Lung (tissue), 12 donors: ENCODE data around the gene EXOC3L2. TPM values are rescaled to one million over a fixed set of nuclear protein-coding genes. Genes with fewer than 3 reads are reported as not detected.

Experiments used
- ATAC-seq: fragments of 200-7000 bp; cut with Tn5 transposase; one replicate; pipeline ENCODE4 v1.9.1; 2020; ENCODE audit warnings: moderate number of reproducible peaks; ENCODE audit not compliant: insufficient read depth, low FRiP score
- DNase-seq, 3 donors: peaks; one replicate each; pipeline ENCODE4 v3.0.0-alpha.2; 2013 to 2017
- H3K27ac ChIP-seq, 2 donors: one replicate each; pipeline ENCODE4 v1.5.1; 2013; ENCODE audit warnings: mild to moderate bottlenecking in 2 of 2, moderate library complexity in 2 of 2, control low read depth in 1 of 2, inconsistent platforms in 1 of 2, low read depth in 1 of 2, low read length in 1 of 2
- H3K27me3 ChIP-seq, 3 donors: one replicate each; pipeline ENCODE4 v1.5.1; 2013; ENCODE audit warnings: low read length in 2 of 3; ENCODE audit not compliant: control insufficient read depth in 3 of 3, insufficient read depth in 3 of 3
- H3K36me3 ChIP-seq, 4 donors: one replicate each; pipeline ENCODE4 v1.5.1; 2013; ENCODE audit warnings: low read length in 4 of 4, mild to moderate bottlenecking in 1 of 4, moderate library complexity in 1 of 4; ENCODE audit not compliant: control insufficient read depth in 4 of 4, insufficient read depth in 4 of 4
- H3K4me1 ChIP-seq, 5 donors: one replicate each; pipeline ENCODE4 v1.5.1; 2013; ENCODE audit warnings: low read length in 5 of 5, mild to moderate bottlenecking in 2 of 5, moderate library complexity in 1 of 5; ENCODE audit not compliant: control insufficient read depth in 5 of 5, insufficient read depth in 5 of 5
- H3K4me3 ChIP-seq: one replicate; pipeline ENCODE4 v1.5.1; 2013; ENCODE audit warnings: mild to moderate bottlenecking, control low read depth, moderate library complexity
- H3K9ac ChIP-seq, 2 donors: one replicate each; pipeline ENCODE4 v1.5.1; 2013; ENCODE audit warnings: low read length in 2 of 2, control low read depth in 1 of 2; ENCODE audit not compliant: insufficient read depth in 1 of 2
- H3K9me3 ChIP-seq, 4 donors: one replicate each; pipeline ENCODE4 v1.5.1; 2013; ENCODE audit warnings: low read length in 3 of 4, mild to moderate bottlenecking in 1 of 4, moderate library complexity in 1 of 4; ENCODE audit not compliant: control insufficient read depth in 4 of 4, insufficient read depth in 3 of 4
- CTCF ChIP-seq: IDR thresholded peaks from 2 replicates; pipeline ENCODE4 v1.5.1; 2012; ENCODE audit warnings: mild to moderate bottlenecking; ENCODE audit errors: control extremely low read depth, extremely low read depth
- WGBS, 2 donors: extraction: QIAGEN DNeasy Blood & Tissue Kit; methylation state at CpG; one replicate each; pipeline ENCODE4 v1.1.7; 2013; 5-methylcytosine and 5-hydroxymethylcytosine counted together
- polyA plus RNA-seq, 2 donors: library from polyadenylated mRNA; stranded (reverse); fragments of 200-250 nt; gene quantifications; one replicate each; pipeline ENCODE4 v1.2.1, GENCODE V29; 2013
- total RNA-seq, 2 donors: library from RNA; depleted of rRNA in 1 of 2; stranded (reverse); fragments of >200 nt in 1 of 2; gene quantifications; one replicate each; pipeline ENCODE4 v1.2.1, GENCODE V29; 2014 to 2021
- donor health status: control.
- donor health status: control.
- donor health status: Bipolar disorder and iron deficiency.
- donor health status: healthy.
- donor health status: DM: yes; HTN: yes; CAD: no.

Gene EXOC3L2
- total and polyA plus RNA-seq, 4 donors, result 1.7 to 2.8 (median 2.4) TPM

- no peaks in the 10 kb centered on the region for H3K9me3 ChIP-seq
- H3K9ac ChIP-seq, result no peak overlapping the region
- H3K4me1 ChIP-seq, result no peaks in the 10 kb centered on the region
- H3K36me3 ChIP-seq, result peaks cover 0 to 5% (median 0%) of the 10 kb centered on the region in 4 donors
- H3K27me3 ChIP-seq, result peaks cover 0 to 3% (median 0%) of the 10 kb centered on the region in 3 donors
- H3K4me3 ChIP-seq, result no peak overlapping the region
- 89 to 90% methylated on average over 5 of the region's 5 CpGs for WGBS, 2 donors
- DNase-seq (no peak), ATAC-seq (no peak)
- H3K27ac ChIP-seq, result no peak overlapping the region
- TF ChIP-seq CTCF, result no peak
Measured at GRCh38 chr19:45223879-45224278, 21.3 kb downstream of the EXOC3L2 start.

- no peaks in the 10 kb centered on the region for H3K9me3 ChIP-seq
- H3K9ac ChIP-seq, result no peak overlapping the region
- H3K4me1 ChIP-seq, result no peaks in the 10 kb centered on the region
- ATAC-seq (no peak), DNase-seq (no peak)
- 87 to 94% methylated on average over 6 of the region's 6 CpGs for WGBS, 2 donors
- H3K27ac ChIP-seq, result no peak overlapping the region
- H3K36me3 ChIP-seq, result peaks cover 0 to 5% (median 0%) of the 10 kb centered on the region in 4 donors
- peaks cover 0 to 14% (median 0%) of the 10 kb centered on the region in 3 donors for H3K27me3 ChIP-seq
- no peak overlapping the region for H3K4me3 ChIP-seq
- no peak for TF ChIP-seq CTCF
Measured at GRCh38 chr19:45222724-45223123, 22.5 kb downstream of the EXOC3L2 start.

GRCh38 chr19:45218911-45219743 is 26.1 kb downstream of the EXOC3L2 start:
- peaks cover 0 to 2% (median 0%) of the 10 kb centered on the region in 4 donors for H3K36me3 ChIP-seq
- 75 to 78% methylated on average over 18 of the region's 18 CpGs for WGBS, 2 donors
- H3K27ac ChIP-seq, result no peak overlapping the region
- DNase-seq (no peak), ATAC-seq (no peak)
- no peaks in the 10 kb centered on the region for H3K9me3 ChIP-seq
- TF ChIP-seq CTCF, result no peak
- H3K4me1 ChIP-seq, result peaks cover 0 to 10% (median 3%) of the 10 kb centered on the region in 5 donors
- no peak overlapping the region for H3K4me3 ChIP-seq
- no peak overlapping the region for H3K9ac ChIP-seq
- H3K27me3 ChIP-seq, result peaks cover 0 to 37% (median 16%) of the 10 kb centered on the region in 3 donors
